Midbrain (tissue), 1 donor: ENCODE results near the gene NTPCR.

Source experiments
- DNase-seq: peaks from one replicate; lab custom pipeline; 2025; lab: John Stamatoyannopoulos, UW

Gene NTPCR

GRCh38 chr1:233010146-233010545, 59.7 kb downstream of the NTPCR start:
- DNase-seq = no peak

- DNase-seq = no peak
Observed at GRCh38 chr1:233012021-233012420, 61.6 kb downstream of the NTPCR start.

DNA sequence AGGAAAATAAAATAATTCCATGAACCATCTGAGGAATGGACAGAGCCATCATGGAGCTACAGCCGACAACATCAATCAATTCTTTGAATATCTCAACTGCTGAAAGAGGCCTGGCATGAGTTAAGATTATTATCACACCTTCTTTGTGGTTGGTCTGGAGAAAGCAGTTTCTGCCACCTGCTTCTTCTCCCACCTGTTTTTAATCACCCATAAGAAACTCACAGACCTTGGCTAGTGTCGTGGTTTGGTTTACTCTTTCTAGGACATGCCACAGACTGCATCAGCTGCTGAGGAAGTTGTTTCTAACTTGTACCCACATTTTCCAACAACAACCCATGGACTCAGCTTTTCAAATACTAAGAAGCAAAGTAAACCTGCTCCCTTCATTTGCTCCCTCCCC, 65.6 kb downstream of the NTPCR start:
- DNase-seq = no peak

DNA sequence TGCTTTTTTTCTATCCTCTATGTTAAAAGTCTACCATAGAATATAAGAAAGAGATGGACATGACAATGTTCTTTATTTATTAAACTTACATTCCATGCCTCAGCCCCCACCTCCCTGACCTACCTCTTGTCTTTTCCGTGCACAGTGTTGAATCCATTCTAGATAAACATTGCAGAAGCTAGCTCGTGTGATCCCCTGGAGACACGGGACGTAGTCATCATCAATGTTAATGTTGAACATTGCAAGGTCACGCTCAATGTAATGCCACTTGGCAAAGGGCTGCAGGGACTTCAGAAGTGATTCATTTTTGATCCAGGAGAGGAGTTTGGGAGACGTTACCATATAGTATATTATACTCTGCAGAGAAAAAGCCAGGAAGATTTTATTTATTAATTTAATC, 66.4 kb downstream of the NTPCR start:
- no peak for DNase-seq

GRCh38 chr1:233019083-233019482, 68.7 kb downstream of the NTPCR start:
- no peak for DNase-seq

DNA sequence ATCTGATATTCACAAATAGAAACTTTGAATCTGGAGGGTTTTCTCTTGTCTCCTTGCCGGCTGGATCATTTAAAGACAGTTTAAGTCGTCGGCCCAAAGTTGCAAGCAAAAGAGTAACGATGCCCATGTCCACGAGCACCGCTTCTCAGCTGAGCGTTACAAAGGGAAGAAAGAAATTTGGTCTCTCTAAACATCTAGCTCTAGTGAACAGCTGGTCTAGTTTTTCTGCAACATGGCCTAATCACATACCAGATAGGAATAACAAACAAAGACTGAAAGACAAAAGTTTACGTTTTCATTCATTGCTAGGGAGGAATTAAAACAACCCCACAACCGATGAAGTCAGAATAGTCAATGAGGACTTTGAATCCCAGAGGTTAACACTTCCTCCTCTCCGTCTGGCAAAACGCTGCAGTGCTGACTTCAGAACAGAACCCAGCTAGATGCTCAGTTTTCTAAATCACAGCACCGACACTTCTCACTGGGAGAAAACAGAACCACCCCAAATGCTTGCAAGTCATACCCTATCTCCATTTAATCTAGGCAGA, 69.4 kb downstream of the NTPCR start:
- DNase-seq = no peak

- DNase-seq = no peak
Observed at GRCh38 chr1:233020426-233020825, 70.0 kb downstream of the NTPCR start.

DNA sequence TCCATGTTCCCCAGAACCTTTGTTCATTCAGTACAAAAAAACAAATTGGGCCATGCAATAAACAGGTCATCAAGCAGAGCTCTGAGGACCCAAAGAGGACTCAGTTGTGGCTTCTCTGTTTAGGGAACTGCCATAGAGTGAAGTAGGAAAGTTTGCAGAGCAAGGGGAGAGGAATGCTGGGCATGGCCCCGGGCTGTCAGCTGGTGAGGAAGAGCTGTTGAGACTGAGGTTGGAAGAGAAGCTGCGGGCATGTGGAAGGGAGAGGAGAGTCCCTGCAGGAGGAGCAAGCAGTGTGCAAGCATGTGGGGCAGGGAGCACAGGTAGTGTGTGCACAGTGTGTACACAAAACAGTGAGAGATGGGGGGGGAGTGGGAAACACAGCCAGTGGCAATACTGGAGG, 71.8 kb downstream of the NTPCR start:
- DNase-seq = no peak

- no peak for DNase-seq
Observed at GRCh38 chr1:233024199-233024598, 73.8 kb downstream of the NTPCR start.

DNA sequence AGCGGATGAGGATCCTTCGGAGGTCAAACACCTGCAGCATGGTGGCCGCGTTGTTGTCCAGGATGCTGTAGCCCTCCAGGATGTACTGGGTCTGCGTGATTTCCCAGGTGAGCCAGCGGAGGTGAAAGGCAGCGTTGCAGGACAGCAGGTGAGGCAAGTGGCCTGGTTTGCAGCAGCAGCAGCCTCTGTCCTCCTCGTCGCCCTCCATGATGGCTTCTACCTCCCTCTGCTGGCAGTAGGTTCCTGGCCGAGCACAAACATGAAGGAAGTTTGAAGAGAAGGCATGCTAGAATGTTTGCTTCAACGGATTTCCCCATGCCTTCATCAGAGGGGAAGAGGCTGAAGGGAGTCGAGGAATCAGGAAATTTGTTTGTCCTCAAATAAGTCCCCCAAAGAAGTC, 74.7 kb downstream of the NTPCR start:
- DNase-seq = peak; percentile 31

DNA sequence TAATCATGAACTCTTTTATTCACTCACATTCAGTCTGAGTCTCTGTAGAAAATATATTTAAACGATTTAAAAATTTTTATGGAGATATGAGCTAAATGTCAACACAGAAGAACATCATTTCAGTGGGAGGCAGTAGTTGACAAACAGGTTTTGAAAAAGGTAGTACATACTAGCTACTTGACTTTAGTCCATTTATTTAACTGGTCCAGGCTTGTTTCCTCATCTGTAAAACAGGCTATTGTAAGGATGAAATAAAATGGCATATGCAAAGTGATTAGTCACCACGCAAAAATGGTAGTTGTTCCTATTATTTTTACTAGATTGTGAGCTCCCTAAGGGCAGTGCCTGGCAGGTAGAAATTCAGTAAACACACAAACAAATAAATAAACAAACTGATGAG, 75.2 kb downstream of the NTPCR start:
- DNase-seq = no peak

DNA sequence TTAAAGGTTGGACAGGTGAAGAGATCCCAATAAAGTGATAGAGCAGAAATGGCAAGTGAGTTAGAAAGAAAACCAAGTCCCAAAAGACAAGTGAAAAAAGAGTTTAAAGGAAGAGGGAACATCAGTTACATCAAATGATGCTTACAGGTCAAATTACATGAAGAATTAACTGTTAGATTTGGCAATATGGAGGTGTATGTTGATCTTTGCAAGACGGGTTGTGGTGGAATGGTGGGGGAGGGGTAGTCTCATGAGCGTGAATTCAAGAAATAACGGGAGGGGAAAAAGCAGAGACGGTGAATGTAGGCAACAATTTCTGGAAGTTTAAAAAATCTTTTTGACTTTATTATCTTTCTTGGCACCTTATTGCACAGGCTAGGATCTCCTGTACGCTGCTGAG, 76.6 kb downstream of the NTPCR start:
- no peak for DNase-seq

DNA sequence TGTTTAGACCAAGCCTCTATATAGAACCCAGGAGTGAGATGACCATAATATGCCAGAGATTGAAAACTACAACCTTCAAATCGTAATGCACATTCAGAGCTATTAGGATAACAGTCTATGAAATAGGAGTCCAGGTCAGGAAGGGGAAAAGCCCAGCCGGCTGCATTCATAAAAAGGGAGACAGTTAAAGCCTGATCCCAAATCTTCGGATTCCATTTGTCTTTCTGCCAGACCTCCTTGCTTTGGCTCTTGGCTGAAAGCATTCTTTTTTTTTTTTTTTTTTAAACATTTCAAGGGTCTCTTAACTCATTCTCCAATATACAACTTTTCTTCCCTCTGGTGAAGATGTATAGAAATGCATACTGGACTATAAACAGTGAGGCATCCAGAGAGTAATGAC, 81.1 kb downstream of the NTPCR start:
- no peak for DNase-seq

DNA sequence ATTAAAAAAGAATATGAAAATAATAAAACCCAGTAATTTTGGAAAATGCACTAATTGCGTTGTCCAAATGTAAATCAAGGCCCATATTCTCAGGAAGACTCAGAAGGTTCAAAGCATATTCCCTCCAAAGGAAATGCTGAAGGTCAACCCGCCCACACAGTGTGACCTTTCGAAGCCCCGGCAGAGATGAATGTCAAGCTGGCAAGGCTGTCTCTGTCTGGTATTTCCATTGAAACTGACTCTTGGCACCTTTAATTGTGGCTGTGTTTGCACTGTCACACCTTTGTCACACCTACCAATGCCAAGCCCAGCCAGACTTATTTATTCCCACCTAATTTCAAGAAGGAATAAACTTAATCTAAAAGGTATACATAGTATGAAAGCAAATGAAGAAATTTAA, 82.5 kb downstream of the NTPCR start:
- no peak for DNase-seq

GRCh38 chr1:233033361-233033760, 83.0 kb downstream of the NTPCR start:
- no peak for DNase-seq
